MCF 10A (cell line): Measurements from ENCODE around the gene BSCL2. TPM values are rescaled to one million over a fixed set of nuclear protein-coding genes. Genes with fewer than 3 reads are reported as not detected.

Source experiments
- BruUV-seq: library from RNA; stranded (reverse); fragments of 400-500 nt; replicated peaks from 2 replicates; lab custom pipeline; 2021; lab: Mats Ljungman, UMichigan
- CTCF ChIA-PET: fragments of 300-600 bp; sonication (Branson Sonifier 250); formaldehyde crosslinking; extraction: SDS; loops from one replicate; lab custom pipeline; 2021; ENCODE audit warnings: antibody characterized with exemption, inconsistent platforms; lab: Yijun Ruan, JAX
- POLR2A ChIA-PET: fragments of 300-600, 350-650 bp; sonication (Branson Sonifier 250); formaldehyde crosslinking; extraction: SDS; loops from one replicate; lab custom pipeline; 2020; ENCODE audit warnings: antibody characterized with exemption, inconsistent platforms; lab: Yijun Ruan, JAX
- DNase-seq: peaks from one replicate; pipeline ENCODE4 v3.0.0-alpha.2; 2018; ENCODE audit not compliant: unreplicated experiment
- H3K27ac Mint-ChIP-seq: one replicate; pipeline ENCODE4 v1.8.0; 2022; ENCODE audit warnings: mild to moderate bottlenecking, low read depth, mixed read lengths; ENCODE audit not compliant: unreplicated experiment
- H3K27me3 Mint-ChIP-seq: one replicate; pipeline ENCODE4 v1.8.0; 2022; ENCODE audit warnings: mixed read lengths; ENCODE audit not compliant: insufficient read depth, unreplicated experiment
- H3K36me3 Mint-ChIP-seq: one replicate; pipeline ENCODE4 v1.8.0; 2022; ENCODE audit warnings: mild to moderate bottlenecking, moderate library complexity, mixed read lengths; ENCODE audit not compliant: insufficient read depth, unreplicated experiment
- H3K4me1 Mint-ChIP-seq: one replicate; pipeline ENCODE4 v1.8.0; 2022; ENCODE audit warnings: mixed read lengths; ENCODE audit not compliant: insufficient read depth, unreplicated experiment
- H3K4me3 Mint-ChIP-seq: one replicate; pipeline ENCODE4 v1.8.0; 2022; ENCODE audit warnings: mild to moderate bottlenecking, moderate library complexity, mixed read lengths; ENCODE audit not compliant: unreplicated experiment
- H3K9me3 Mint-ChIP-seq: one replicate; pipeline ENCODE4 v1.8.0; 2022; ENCODE audit warnings: mixed read lengths; ENCODE audit not compliant: unreplicated experiment
- CTCF ChIP-seq: fragments of 200-600 bp; IDR thresholded peaks from one replicate; pipeline ENCODE4 v1.8.0; 2022; ENCODE audit warnings: antibody characterized with exemption, mild to moderate bottlenecking; ENCODE audit not compliant: unreplicated experiment
- intact Hi-C: fragments of 100-400 bp; cut with micrococcal nuclease; formaldehyde crosslinking; loops from 2 replicates; pipeline ENCODE4 v1.14.1; 2022
- total RNA-seq: library from RNA; stranded (reverse); gene quantifications from 2 replicates; pipeline ENCODE4 v1.2.3, GENCODE V29; 2022

Gene BSCL2
- total RNA-seq, 1 experiment from 2014 or later = 33.1 TPM

- Mint-ChIP-seq H3K27me3 (no peaks in the 10 kb centered on the region), H3K36me3 (peaks cover 49% of the 10 kb centered on the region), H3K27ac (peak overlapping the region; percentile 98), H3K4me3 (peak overlapping the region; percentile 91), H3K4me1 (peaks cover 25% of the 10 kb centered on the region), H3K9me3 (no peaks in the 10 kb centered on the region)
- ChIA-PET CTCF (interaction anchor here (0.5 to 7.0 kb wide), 8 partner anchors 12 to 1563 kb away, joined by 3 to 33 read pairs (median 3); partner anchors contain the start of gene TMEM179B), POLR2A (interaction anchor here (0.7 to 15.7 kb wide), 14 partner anchors 10 to 151 kb away, joined by 3 to 197 read pairs (median 7); partner anchors contain the start of genes C11orf98, CSKMT, EEF1G and HNRNPUL2)
- DNase-seq = no peak
- TF ChIP-seq CTCF = no peak
- no TSS peak for BruUV-seq
- intact Hi-C loops = no loop called here
Measured at GRCh38 chr11:62708392-62708791, 1.2 kb upstream of the BSCL2 start.

- POLR2A ChIA-PET = interaction anchor here (1.0 to 15.7 kb wide), 11 partner anchors 15 to 137 kb away, joined by 3 to 197 read pairs (median 6); partner anchors contain the start of genes B3GAT3, HNRNPUL2, INTS5 and MTA2
- no peak for DNase-seq
- H3K36me3 Mint-ChIP-seq = peaks cover 44% of the 10 kb centered on the region
- H3K27me3 Mint-ChIP-seq = no peaks in the 10 kb centered on the region
- CTCF ChIA-PET = interaction anchor here (0.6 to 7.0 kb wide), 6 partner anchors 13 to 1130 kb away, joined by 3 to 38 read pairs (median 4); no protein-coding TSS in a partner anchor
- H3K4me3 Mint-ChIP-seq = peak overlapping the region; percentile 58
- intact Hi-C loops = no loop called here
- H3K9me3 Mint-ChIP-seq = no peaks in the 10 kb centered on the region
- TF ChIP-seq CTCF = no peak
- BruUV-seq = no TSS peak
- peaks cover 25% of the 10 kb centered on the region for H3K4me1 Mint-ChIP-seq
- H3K27ac Mint-ChIP-seq = no peak overlapping the region
Measured at GRCh38 chr11:62706850-62707247, 375 bp downstream of the BSCL2 start.

- POLR2A ChIA-PET = interaction anchor here (0.6 to 15.7 kb wide), 31 partner anchors 9 to 313 kb away, joined by 3 to 197 read pairs (median 4); partner anchors contain the start of genes B3GAT3, C11orf98, CSKMT and EEF1G
- Mint-ChIP-seq H3K4me1 (peaks cover 25% of the 10 kb centered on the region), H3K27ac (peak overlapping the region; percentile 94), H3K36me3 (peaks cover 43% of the 10 kb centered on the region), H3K27me3 (no peaks in the 10 kb centered on the region), H3K9me3 (no peaks in the 10 kb centered on the region), H3K4me3 (peak overlapping the region; percentile 92)
- no TSS peak for BruUV-seq
- CTCF ChIA-PET = interaction anchor here (0.6 to 7.0 kb wide), 6 partner anchors 13 to 1108 kb away, joined by 3 to 38 read pairs (median 3); no protein-coding TSS in a partner anchor
- TF ChIP-seq CTCF = no peak
- DNase-seq = peak; percentile 91
- intact Hi-C loops = no loop called here
Measured at GRCh38 chr11:62705880-62706849, 1.1 kb downstream of the BSCL2 start.
